ENCODE results near the gene CD79A. TPM values are rescaled to one million over a fixed set of nuclear protein-coding genes. Genes with fewer than 3 reads are reported as not detected.
A peak's percentile ranks its signal among the peaks of the same experiment; 100 is the strongest.

Gene CD79A
- polyA plus RNA-seq (ENCODE audit: insufficient read length in 3 of 3), result under 1 TPM; 0.61 to 0.87 (median 0.71) TPM

- no peak for DNase-seq (ENCODE audit: low read depth in 3 of 3, low spot score in 2 of 3)
Observed at GRCh38 chr19:41876847-41877832, at the start of gene CD79A. Gene CD79A, plus strand, starts transcription at chr19:41877279. Its CDS starts 26 bp downstream, at chr19:41877305.

- no peak for DNase-seq (ENCODE audit: low read depth in 3 of 3, low spot score in 2 of 3)
Observed at GRCh38 chr19:41837981-41838708, 38.9 kb upstream of the CD79A start.

- DNase-seq (ENCODE audit: low read depth in 3 of 3, low spot score in 2 of 3), result no peak
Observed at GRCh38 chr19:41839211-41839610, 37.9 kb upstream of the CD79A start.

- no peak for DNase-seq (ENCODE audit: low read depth in 3 of 3, low spot score in 2 of 3)
Observed at GRCh38 chr19:41843371-41843770, 33.7 kb upstream of the CD79A start.

GRCh38 chr19:41844601-41845000 lies 32.5 kb upstream of the CD79A start, which contains the start of gene LYPD4:
Gene LYPD4, minus strand, starts transcription at chr19:41844683. Its CDS starts 5,398 bp downstream, at chr19:41839285.
- DNase-seq (ENCODE audit: low read depth in 3 of 3, low spot score in 2 of 3), result no peak

- DNase-seq (ENCODE audit: low read depth in 3 of 3, low spot score in 2 of 3), result no peak
Observed at GRCh38 chr19:41845001-41845050, 32.3 kb upstream of the CD79A start, which contains the start of gene DMRTC2. Gene DMRTC2, plus strand, starts transcription at chr19:41845042. Its CDS starts 2,387 bp downstream, at chr19:41847429.

- no peak for DNase-seq (ENCODE audit: low read depth in 3 of 3, low spot score in 2 of 3)
Observed at GRCh38 chr19:41845051-41845590, 32.0 kb upstream of the CD79A start.

GRCh38 chr19:41847351-41848105 lies 29.6 kb upstream of the CD79A start:
- DNase-seq (ENCODE audit: low read depth in 3 of 3, low spot score in 2 of 3), result no peak

GRCh38 chr19:41848666-41849065 lies 28.4 kb upstream of the CD79A start:
- DNase-seq (ENCODE audit: low read depth in 3 of 3, low spot score in 2 of 3), result no peak

GRCh38 chr19:41849067-41849466 lies 28.0 kb upstream of the CD79A start:
- DNase-seq (ENCODE audit: low read depth in 3 of 3, low spot score in 2 of 3), result no peak

GRCh38 chr19:41850381-41850780 lies 26.7 kb upstream of the CD79A start:
- no peak for DNase-seq (ENCODE audit: low read depth in 3 of 3, low spot score in 2 of 3)

GRCh38 chr19:41851456-41851855 lies 25.6 kb upstream of the CD79A start:
- no peak for DNase-seq (ENCODE audit: low read depth in 3 of 3, low spot score in 2 of 3)

- DNase-seq (ENCODE audit: low read depth in 3 of 3, low spot score in 2 of 3), result no peak
Observed at GRCh38 chr19:41853344-41853743, 23.7 kb upstream of the CD79A start.

- no peak for DNase-seq (ENCODE audit: low read depth in 3 of 3, low spot score in 2 of 3)
Observed at GRCh38 chr19:41853768-41854167, 23.3 kb upstream of the CD79A start.

GRCh38 chr19:41859213-41859617 lies 17.9 kb upstream of the CD79A start:
- no peak for DNase-seq (ENCODE audit: low read depth in 3 of 3, low spot score in 2 of 3)

GRCh38 chr19:41859618-41860418 lies 17.3 kb upstream of the CD79A start, which contains the start of gene RPS19:
Gene RPS19, plus strand, starts transcription at chr19:41860255. Its CDS starts 520 bp downstream, at chr19:41860775.
- DNase-seq (ENCODE audit: low read depth in 3 of 3, low spot score in 2 of 3), result peak; percentile 98 to 99 (median 99)

- no peak for DNase-seq (ENCODE audit: low read depth in 3 of 3, low spot score in 2 of 3)
Observed at GRCh38 chr19:41860419-41861115, 16.5 kb upstream of the CD79A start.

- DNase-seq (ENCODE audit: low read depth in 3 of 3, low spot score in 2 of 3), result no peak
Observed at GRCh38 chr19:41861116-41861768, 15.8 kb upstream of the CD79A start.

GRCh38 chr19:41861846-41862245 lies 15.2 kb upstream of the CD79A start:
- DNase-seq (ENCODE audit: low read depth in 3 of 3, low spot score in 2 of 3), result no peak

Data from right renal cortex interstitium (tissue), 3 donors.